Cardiac fibroblast (primary cell): ENCODE data around the gene SAMD7.
A peak's percentile ranks its signal among the peaks of the same experiment; 100 is the strongest.

Experiments
- DNase-seq, 2 donors: peaks; one replicate each; pipeline versions ENCODE4 v3.0.0 to v3.0.0-alpha.2; 2010; ENCODE audit warnings: low read depth in 2 of 2
- H3K4me3 ChIP-seq, 2 donors: replicated peaks in 1 of 2; 1 replicate in 1 of 2; 2 replicates in 1 of 2; pipeline ENCODE4 v1.5.1; 2011; ENCODE audit warnings: low read depth in 2 of 2, low read length in 2 of 2, mild to moderate bottlenecking in 2 of 2, moderate library complexity in 1 of 2
- CTCF ChIP-seq: IDR thresholded peaks from one replicate; pipeline ENCODE4 v1.5.1; 2011; ENCODE audit warnings: low read depth, mild to moderate bottlenecking, low read length, inconsistent platforms

The SAMD7 gene

GRCh38 chr3:169946336-169946735 is 35.0 kb downstream of the SAMD7 start:
- DNase-seq = no peak

GRCh38 chr3:169948559-169949448 is 37.4 kb downstream of the SAMD7 start:
- H3K4me3 ChIP-seq = no peak overlapping the region
- no peak for TF ChIP-seq CTCF
- DNase-seq = no peak

More at GRCh38 chr3:169946336-169946735, 35.0 kb downstream of the SAMD7 start:
- H3K4me3 ChIP-seq = no peak overlapping the region
- no peak for TF ChIP-seq CTCF

- no peak for TF ChIP-seq CTCF
- peak in 1 of 2 donors; percentile 34 for DNase-seq
- H3K4me3 ChIP-seq = no peak overlapping the region
Measured at GRCh38 chr3:169952045-169952444, 40.7 kb downstream of the SAMD7 start.

GRCh38 chr3:169953462-169954141 is 42.2 kb downstream of the SAMD7 start:
- peak in 1 of 2 donors; percentile 28 for DNase-seq
- TF ChIP-seq CTCF = no peak
- no peak overlapping the region for H3K4me3 ChIP-seq

GRCh38 chr3:169954142-169954756 is 42.9 kb downstream of the SAMD7 start:
- DNase-seq = no peak
- TF ChIP-seq CTCF = no peak
- no peak overlapping the region for H3K4me3 ChIP-seq

- TF ChIP-seq CTCF = no peak
- DNase-seq = no peak
- H3K4me3 ChIP-seq = no peak overlapping the region
Measured at GRCh38 chr3:169955406-169955805, 44.0 kb downstream of the SAMD7 start.
